Testis (tissue), 2 donors: ENCODE measurements around the gene SEZ6L.

Source experiments
- POLR2A ChIP-seq: fragments of 450-650 bp; IDR thresholded peaks from one replicate; pipeline ENCODE4 v1.6.1; 2017; ENCODE audit warnings: antibody characterized with exemption, mild to moderate bottlenecking, moderate library complexity
- TF ChIP-seq, protein P1 (sequence below), 3 experiments: fragments of 450-650 bp in 2 of 3; fragments of 200-600 bp in 1 of 3; sonication (generic) in 1 of 3; IDR thresholded peaks; one replicate each; pipeline ENCODE4 v1.5.1; 2016 to 2019; ENCODE audit warnings: antibody characterized with exemption in 3 of 3, mild to moderate bottlenecking in 2 of 3, moderate library complexity in 1 of 3

DNA sequence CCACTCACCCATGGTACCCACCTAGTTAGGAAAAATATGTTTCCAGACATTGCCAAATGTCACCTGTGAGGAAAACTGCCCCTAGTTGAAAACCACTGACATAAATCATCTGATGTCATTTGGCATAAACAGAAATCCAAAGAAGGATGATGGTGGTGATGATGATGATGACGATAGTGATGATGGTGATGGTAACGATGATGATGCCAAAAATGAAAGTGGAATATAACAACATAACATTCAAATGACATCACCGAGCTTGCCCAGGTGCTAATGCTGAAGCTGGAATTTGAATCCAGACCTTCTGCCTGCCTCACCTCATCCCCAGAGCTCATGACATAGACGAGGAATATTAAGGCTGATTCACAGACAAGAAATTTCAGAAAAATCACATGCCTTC is 167.5 kb downstream of the SEZ6L start:
- TF ChIP-seq, protein P1, sequence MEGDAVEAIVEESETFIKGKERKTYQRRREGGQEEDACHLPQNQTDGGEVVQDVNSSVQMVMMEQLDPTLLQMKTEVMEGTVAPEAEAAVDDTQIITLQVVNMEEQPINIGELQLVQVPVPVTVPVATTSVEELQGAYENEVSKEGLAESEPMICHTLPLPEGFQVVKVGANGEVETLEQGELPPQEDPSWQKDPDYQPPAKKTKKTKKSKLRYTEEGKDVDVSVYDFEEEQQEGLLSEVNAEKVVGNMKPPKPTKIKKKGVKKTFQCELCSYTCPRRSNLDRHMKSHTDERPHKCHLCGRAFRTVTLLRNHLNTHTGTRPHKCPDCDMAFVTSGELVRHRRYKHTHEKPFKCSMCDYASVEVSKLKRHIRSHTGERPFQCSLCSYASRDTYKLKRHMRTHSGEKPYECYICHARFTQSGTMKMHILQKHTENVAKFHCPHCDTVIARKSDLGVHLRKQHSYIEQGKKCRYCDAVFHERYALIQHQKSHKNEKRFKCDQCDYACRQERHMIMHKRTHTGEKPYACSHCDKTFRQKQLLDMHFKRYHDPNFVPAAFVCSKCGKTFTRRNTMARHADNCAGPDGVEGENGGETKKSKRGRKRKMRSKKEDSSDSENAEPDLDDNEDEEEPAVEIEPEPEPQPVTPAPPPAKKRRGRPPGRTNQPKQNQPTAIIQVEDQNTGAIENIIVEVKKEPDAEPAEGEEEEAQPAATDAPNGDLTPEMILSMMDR (IDR thresholded peaks at IDR 0.05): no peak
- TF ChIP-seq POLR2A: no peak
